ENCODE data around the gene RANGAP1.

Gene RANGAP1

DNA sequence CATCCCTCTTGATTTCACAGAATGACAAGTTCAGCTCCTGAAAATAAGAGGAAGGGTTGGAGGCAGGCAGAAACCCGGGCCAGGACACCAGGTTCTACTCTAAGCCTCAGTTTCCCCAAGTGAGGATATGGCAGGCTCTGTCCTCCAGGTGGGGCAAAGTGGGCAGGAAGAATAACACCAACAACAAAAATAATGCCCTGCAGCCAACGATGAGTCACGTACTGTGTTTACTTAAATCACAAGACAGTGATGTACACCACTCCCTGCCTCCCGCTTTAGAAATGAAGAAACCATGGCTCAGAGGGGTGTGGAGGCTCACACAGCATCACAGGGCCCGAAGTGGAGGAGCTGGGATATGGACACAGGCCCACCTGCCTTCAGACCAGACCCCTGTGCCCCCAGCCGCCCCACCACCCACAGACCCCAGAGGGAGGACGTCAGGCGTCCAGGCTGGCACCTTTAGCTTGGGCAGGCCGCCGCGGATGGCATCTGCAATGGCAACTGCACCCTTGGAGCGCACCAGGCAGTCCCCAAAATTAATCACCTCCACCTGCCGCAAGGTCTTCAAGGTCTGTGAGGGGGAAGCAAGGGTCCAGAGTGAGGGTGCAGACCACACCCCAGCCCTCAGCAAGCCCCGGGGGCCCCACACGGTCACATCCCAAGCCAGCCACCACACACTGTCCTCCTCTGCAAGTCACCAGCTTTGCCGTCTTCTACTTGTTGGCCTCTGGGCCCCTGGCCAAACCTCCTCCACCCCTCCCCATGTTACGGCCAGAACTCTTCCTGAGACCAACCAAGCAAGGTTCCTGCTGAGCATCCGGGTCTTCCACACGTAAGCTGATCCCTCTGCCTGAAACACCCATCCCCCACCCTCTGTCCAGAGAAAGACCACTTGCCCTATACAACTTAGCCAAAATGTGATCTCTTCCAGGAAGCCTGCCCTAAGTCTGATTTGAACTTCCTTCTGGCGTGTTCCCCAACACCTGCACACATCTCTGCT, 29.4 kb downstream of the RANGAP1 start:
- DNase-seq, result no peak

DNA sequence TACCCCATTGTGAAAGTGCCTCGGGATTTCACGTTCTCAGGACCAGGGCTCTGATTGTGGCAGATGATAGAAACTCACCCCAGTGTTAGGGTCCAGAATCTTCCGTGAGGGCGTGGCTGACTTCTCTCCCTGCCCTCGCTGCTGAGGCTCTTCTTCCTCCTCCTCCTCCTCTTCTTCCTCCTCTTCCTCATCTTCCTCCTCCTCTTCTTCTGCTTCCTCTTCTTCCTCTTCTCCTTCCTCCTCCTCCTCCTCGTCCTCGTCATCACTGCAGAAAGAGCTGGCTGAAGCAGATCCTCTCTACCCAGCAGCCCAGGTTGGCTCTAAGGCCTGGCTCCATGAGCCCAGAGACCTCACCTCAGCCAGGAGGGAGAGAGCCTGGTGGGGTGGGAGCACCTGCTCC, 31.8 kb downstream of the RANGAP1 start:
- no peak for DNase-seq

DNA sequence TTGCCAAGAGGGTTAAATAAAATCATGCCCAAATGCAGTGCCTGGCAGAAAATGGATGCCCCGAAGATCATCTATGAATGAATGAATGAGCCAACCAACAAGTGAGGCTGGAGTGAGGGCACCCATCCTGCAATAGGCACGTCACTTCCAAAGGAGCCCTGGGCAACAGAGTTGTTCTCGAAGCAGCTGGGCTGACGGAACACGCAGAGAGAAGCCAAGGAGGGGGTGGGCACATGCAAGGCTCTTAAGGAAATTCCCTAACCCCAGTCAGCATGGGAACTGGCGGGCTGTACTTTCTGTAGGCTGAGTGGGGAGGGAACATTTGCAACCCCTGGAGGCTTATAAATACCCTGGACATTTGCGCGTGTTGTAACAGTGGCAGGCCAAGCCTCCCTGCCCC, 33.6 kb downstream of the RANGAP1 start:
- no peak for DNase-seq

GRCh38 chr22:41250127-41250526, 35.9 kb downstream of the RANGAP1 start:
- no peak for DNase-seq

DNA sequence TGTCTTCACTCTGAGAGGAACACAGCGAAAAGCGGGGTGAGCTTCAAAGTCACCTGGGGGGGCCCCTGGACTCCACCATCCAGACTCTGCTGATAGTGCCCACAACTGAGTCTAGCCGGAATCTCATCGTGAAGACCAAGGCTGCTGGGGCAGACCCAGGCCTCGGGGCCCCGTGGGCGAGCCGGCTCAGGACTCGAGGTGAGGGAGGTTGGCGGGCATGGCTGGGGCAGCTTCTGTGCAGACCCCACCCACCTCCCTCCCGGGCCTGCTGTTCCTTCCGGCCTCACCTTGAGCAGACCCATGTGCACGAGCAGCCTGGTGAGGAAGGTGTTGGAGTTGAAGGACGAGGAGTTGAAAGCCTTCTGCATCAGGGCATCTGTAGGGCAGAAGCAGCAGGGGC, 36.5 kb downstream of the RANGAP1 start:
- DNase-seq, result no peak

- no peak for DNase-seq
These were observed 37.2 kb downstream of the RANGAP1 start for GRCh38 chr22:41248758-41249157.

GRCh38 chr22:41248314-41248713, 37.7 kb downstream of the RANGAP1 start:
- DNase-seq, result no peak

DNA sequence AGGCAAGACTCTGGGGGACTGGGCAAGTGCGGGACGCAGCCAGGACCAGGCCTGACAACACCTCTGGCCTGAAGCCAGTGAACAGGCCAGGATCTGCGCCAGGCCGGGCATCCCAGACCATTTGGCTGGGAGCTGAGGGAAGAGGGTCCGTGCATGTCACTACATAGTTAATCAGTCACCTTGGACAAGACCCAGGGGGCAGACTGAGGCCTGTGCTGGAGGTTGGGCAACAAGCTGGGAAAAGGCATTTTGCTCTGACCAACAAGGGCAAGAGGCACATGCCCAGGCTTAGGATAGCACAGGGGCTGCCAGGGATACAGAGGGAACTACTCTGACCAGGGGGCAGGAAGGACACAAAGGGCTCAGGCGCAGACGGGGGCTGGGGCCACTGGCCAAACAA, 38.3 kb downstream of the RANGAP1 start:
- no peak for DNase-seq

DNA sequence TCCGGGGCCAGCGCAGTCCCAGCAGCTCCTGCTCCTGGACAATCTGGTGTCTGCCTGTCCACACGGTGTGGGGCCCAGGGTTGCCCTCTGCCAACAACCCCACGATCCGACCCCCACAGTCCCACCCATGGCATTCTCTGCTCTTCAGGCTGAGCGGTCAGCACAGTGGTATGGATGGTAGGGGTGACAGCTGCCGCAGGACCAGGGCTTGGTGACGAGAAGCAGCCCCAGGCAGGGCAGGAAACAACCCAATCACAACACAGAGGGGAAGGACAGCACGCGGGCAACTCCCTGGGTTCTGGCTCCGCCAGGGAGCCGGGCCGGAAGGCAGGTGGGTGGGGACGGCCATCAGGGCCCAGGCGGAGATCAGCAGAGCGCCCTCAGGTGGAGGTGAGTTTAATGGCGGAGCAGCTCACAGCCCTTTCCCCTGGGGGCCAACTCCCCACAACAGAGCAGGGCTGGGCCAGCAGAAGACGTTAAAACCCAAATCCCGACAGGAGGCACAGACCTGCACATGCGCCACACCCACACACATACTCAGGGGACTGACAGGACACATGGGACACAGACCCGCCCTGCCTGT, 40.0 kb downstream of the RANGAP1 start:
- no peak for DNase-seq

DNA sequence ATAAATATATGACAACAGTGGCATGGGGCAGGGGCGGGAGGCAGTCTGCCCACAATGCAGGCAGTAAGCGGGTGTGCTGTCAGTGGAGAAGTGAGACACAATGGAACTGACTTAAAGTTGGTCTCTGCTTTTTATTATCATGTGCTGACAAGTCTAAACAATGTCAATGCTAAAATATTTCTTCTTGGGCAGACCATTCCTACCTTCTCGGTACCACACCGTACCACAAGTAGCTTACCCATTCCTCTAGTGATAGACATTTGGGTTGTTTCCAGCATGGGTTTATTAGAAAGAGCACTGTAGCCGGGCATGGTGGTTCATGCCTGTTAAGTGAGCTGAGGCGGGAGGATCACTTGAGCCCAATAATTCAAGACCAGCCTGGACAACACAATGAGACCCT, 42.6 kb downstream of the RANGAP1 start:
- no peak for DNase-seq

DNA sequence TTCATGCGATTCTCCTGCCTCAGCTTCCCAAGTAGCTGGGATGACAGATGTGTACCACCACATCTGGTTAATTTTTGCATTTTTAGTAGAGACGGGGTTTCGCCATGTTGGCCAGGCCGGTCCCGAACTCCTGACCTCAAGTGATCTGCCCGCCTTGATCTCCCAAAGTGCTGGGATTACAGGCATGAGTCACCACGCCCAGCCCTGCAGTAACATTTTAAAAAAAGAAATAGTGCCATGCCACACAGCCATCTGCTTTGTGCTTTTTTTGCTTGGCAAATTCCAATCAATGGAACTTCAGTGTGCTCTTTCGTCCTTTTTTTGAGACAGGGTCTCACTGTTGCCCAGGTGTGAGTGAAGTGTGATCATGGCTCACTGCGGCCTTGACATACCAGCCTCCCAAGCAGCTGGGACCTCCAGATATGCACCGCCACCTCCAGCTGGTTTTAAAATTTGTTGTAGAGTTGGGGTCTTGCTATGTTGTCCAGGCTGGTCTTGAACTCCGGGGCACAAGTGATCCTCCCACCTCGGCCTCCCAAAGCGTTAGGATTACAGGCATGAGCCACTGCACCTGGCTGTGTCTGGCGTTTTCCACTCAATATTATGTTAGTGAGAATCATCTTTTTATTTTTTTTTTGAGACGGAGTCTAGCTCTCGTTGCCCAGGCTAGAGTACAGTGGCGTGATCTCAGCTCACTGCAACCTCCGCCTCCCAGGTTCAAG, 43.4 kb downstream of the RANGAP1 start:
- no peak for DNase-seq

GRCh38 chr22:41241133-41241676, 44.8 kb downstream of the RANGAP1 start:
- DNase-seq, result no peak

GRCh38 chr22:41240377-41241132, 45.4 kb downstream of the RANGAP1 start, which contains the start of gene CHADL:
Gene CHADL, minus strand, starts transcription at chr22:41240931. Its CDS starts 50 bp downstream, at chr22:41240881.
- DNase-seq, result no peak

GRCh38 chr22:41239443-41240128, 46.4 kb downstream of the RANGAP1 start:
- no peak for DNase-seq

DNA sequence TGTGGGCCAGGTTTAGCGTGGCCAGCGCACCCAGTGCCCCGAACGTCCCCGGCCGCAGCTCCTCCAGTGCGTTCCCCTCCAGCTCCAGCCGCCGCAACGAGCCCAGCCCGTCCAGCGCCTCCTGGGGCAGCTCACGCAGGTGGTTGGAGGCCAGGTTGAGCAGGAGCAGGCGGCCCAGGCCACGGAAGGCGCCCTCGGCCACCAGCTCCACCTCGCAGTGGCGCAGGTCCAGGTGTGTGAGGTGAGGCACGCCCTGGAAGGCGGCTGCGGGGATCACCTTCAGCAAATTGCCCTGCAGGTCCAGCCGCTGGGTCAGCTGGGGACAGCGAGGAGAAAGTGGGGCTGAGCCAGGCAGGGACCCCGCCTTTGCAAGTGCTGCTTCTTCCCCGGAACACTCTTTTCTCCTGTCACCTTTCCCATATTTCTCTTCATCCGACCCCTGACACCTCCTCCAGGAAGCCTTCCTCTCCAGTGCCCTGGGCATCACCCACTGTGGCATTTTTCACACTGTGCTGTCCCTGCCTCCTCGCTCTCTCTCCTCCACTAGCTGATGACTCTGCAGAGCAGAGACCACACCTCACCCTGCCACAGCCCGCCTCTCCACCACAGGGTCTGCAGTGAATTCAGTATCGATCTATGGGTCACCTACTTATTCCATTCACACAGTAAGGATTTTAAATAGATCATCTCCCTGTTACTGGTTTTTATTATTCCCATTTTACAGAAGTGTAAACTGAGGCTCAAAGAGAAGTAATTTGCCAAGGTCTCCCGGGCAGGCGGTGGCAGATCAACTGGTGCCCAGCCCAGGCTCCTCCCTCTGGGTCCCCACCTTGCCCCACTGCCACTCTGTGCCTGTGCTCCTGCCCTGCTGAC, 47.2 kb downstream of the RANGAP1 start:
- DNase-seq, result no peak

DNA sequence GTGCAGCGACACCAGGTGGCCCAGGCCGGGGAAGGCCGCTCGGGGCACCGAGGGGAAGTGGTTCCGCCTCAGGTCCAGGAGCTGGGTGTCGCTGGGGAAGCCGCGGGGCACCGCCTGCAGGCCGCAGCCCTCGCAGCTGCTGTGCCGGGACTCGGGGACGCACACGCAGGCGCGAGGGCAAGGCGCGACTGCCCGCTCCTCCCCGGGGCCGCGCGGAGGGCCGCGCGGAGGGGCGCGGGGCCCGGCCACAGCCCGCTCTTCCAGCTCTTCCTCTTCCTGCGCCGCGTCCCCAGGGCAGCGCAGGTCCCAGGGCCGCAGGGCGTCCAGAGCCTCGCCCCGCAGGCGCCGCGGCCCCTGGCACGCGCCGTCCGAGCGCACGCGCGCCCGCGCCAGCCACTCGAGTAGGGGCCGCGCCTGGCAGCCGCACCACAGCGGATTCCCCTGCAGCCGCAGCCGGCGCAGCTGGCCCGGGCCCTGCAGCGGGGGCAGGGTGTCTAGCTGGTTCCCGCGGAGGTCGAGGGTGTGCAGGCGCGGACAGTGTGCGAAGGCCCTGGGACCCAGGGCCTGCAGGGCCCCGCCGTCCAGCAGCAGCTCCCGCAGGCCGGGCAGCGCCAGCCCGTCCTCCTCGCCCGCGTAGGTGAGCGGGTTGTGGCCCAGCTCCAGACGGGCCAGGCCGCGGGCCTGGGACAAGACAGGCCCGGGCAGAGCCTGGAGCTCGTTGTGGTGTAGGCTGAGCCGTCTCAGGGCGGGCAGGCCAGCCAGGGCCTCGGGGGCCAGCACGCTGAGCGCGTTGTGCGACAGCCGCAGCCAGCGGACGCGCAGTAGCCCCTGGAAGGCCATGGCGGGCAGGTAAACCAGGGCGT, 48.0 kb downstream of the RANGAP1 start:
- DNase-seq, result peak; percentile 16 to 47

DNA sequence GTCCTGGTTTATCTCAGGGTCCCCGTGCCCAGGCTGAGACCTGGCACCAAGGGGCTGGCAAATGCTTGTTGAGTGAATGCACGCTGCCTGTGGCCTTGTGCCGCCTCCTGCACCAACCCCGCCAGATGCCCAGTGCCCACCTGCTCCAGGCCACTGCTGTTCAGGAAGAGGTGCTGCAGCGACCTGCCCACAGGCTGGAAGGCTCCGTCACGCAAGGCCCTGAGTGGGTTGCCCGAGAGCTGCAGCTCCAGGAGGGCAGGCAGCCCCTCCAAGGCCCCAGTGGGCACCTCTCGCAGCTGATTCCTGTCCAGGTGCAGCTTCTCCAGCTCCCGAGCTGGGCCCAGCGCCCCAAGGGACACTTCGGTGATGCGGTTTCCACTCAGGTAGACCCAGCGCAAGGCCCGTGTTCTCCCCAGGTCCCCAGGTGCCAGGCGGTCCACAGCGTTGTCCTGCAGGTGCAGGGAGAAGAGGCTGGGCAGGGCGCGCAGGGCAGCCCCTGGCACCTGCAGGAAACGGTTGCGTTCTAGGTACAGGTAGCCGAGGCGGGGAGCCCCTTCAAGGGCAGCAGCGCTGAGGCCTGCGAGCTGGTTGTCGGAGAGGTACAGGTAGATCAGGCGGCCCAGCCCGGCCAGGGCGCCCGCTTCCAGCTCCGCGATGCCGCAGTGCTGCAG, 48.8 kb downstream of the RANGAP1 start:
- DNase-seq, result no peak

- DNase-seq, result no peak
These were observed 50.9 kb downstream of the RANGAP1 start for GRCh38 chr22:41234815-41235695.
